HCT116 (cell line): ENCODE measurements around the gene PYROXD2. TPM values are rescaled to one million over a fixed set of nuclear protein-coding genes. Genes with fewer than 3 reads are reported as not detected.

Experiments used
- ATAC-seq: fragments of 200-7000 bp; cut with Tn5 transposase; 2 replicates; pipeline ENCODE4 v1.9.1; 2020; ENCODE audit warnings: mild to moderate bottlenecking, moderate library complexity
- BruUV-seq: library from RNA; stranded (reverse); fragments of 400-500 nt; replicated peaks from 2 replicates; lab custom pipeline; 2021; lab: Mats Ljungman, UMichigan
- CTCF ChIA-PET: fragments of 300-600 bp; sonication (Branson Sonifier 250); formaldehyde crosslinking; loops from one replicate; lab custom pipeline; 2021; ENCODE audit warnings: antibody characterized with exemption; lab: Charles Lee
- POLR2A ChIA-PET: fragments of 300-600, 350-600 bp; sonication (Branson Sonifier 250); formaldehyde crosslinking; loops from one replicate; lab custom pipeline; 2021; ENCODE audit warnings: antibody characterized with exemption; lab: Charles Lee
- RAD21 ChIA-PET, 2 experiments: fragments of 300-600 bp; sonication (Branson Sonifier 250); formaldehyde crosslinking; loops; one replicate each; lab custom pipeline; 2023; ENCODE audit warnings: low total read pairs in 2 of 2; ENCODE audit not compliant: uncharacterized antibody in 2 of 2, unreplicated experiment in 2 of 2, low non-redundant PET in 1 of 2; lab: Charles Lee
- DNase-seq: peaks from one replicate; pipeline ENCODE4 v3.0.0-alpha.2; 2010; ENCODE audit warnings: low read depth, low spot score
- H2AFZ ChIP-seq: fragments of 200-600 bp; shearing (Covaris generic), sonication (generic); 2 replicates; pipeline ENCODE4 v1.6.1; 2017; ENCODE audit warnings: low read depth, mixed run types, mixed read lengths, antibody characterized with exemption, low read length; ENCODE audit not compliant: poor library complexity, severe bottlenecking
- H3K27ac ChIP-seq: 2 replicates; pipeline ENCODE4 v1.5.1; 2012; ENCODE audit warnings: low read depth, low read length
- H3K27me3 ChIP-seq: fragments of 200-600 bp; sonication (generic); 2 replicates; pipeline ENCODE4 v1.6.1; 2016; ENCODE audit warnings: mixed run types, low read length, mixed read lengths; ENCODE audit not compliant: insufficient read depth
- H3K36me3 ChIP-seq, 2 experiments: fragments of 200-500 bp in 1 of 2; fragments of 200-600 bp in 1 of 2; sonication (Bioruptor generic) in 1 of 2; sonication (generic) in 1 of 2; 2 replicates each; pipeline versions ENCODE4 v1.5.1 to v1.6.1; 2014 to 2016; ENCODE audit warnings: low read length in 2 of 2, inconsistent platforms in 1 of 2, mixed read lengths in 1 of 2, mixed run types in 1 of 2; ENCODE audit not compliant: insufficient read depth in 2 of 2, control insufficient read depth in 1 of 2
- H3K4me1 ChIP-seq, 2 experiments: fragments of 200-600 bp in 1 of 2; sonication (generic) in 1 of 2; 2 replicates each; pipeline versions ENCODE4 v1.5.1 to v1.6.1; 2012 to 2017; ENCODE audit warnings: low read length in 2 of 2, inconsistent platforms in 1 of 2, mild to moderate bottlenecking in 1 of 2, mixed read lengths in 1 of 2, mixed run types in 1 of 2, moderate library complexity in 1 of 2; ENCODE audit not compliant: insufficient read depth in 2 of 2, control insufficient read depth in 1 of 2
- H3K4me2 ChIP-seq: fragments of 200-600 bp; sonication (generic); 2 replicates; pipeline ENCODE4 v1.6.1; 2017; ENCODE audit warnings: mixed run types, low read length, mixed read lengths
- H3K4me3 ChIP-seq, 2 experiments: fragments of 200-600 bp in 1 of 2; sonication (generic) in 1 of 2; replicated peaks in 1 of 2; 2 replicates each; pipeline ENCODE4 v1.5.1; 2011 to 2016; ENCODE audit warnings: low read length in 2 of 2, control low read depth in 1 of 2, low read depth in 1 of 2, mild to moderate bottlenecking in 1 of 2, mixed read lengths in 1 of 2, mixed run types in 1 of 2
- H3K79me2 ChIP-seq: fragments of 200-600 bp; sonication (generic); 2 replicates; pipeline ENCODE4 v1.6.1; 2017; ENCODE audit warnings: mild to moderate bottlenecking, mixed run types, low read length, moderate library complexity, mixed read lengths; ENCODE audit not compliant: insufficient read depth
- H3K9ac ChIP-seq: fragments of 200-600 bp; sonication (generic); 2 replicates; pipeline ENCODE4 v1.6.1; 2016; ENCODE audit warnings: low read length, mixed read lengths
- H3K9me2 ChIP-seq: fragments of 200-600 bp; sonication (generic), shearing (Covaris generic); 2 replicates; pipeline ENCODE4 v1.6.1; 2017; ENCODE audit warnings: mixed run types, mild to moderate bottlenecking, moderate library complexity; ENCODE audit not compliant: insufficient read depth
- H3K9me3 ChIP-seq, 2 experiments: fragments of 200-500 bp in 1 of 2; fragments of 200-600 bp in 1 of 2; sonication (Bioruptor generic) in 1 of 2; sonication (generic) in 1 of 2; 2 replicates each; pipeline ENCODE4 v1.6.1; 2014 to 2017; ENCODE audit warnings: low read length in 2 of 2, mixed read lengths in 2 of 2, inconsistent platforms in 1 of 2, low read depth in 1 of 2, mild to moderate bottlenecking in 1 of 2, mixed run types in 1 of 2, moderate library complexity in 1 of 2; ENCODE audit not compliant: control insufficient read depth in 1 of 2, insufficient read depth in 1 of 2
- H4K20me1 ChIP-seq: fragments of 200-600 bp; sonication (generic), shearing (Covaris generic); 2 replicates; pipeline ENCODE4 v1.6.1; 2017; ENCODE audit warnings: mixed run types, mild to moderate bottlenecking, moderate library complexity; ENCODE audit not compliant: insufficient read depth
- EZH2phosphoT487 ChIP-seq: fragments of 200-600 bp; IDR thresholded peaks from 2 replicates; pipeline ENCODE4 v1.6.1; 2018; ENCODE audit warnings: antibody characterized with exemption, borderline replicate concordance
- RAD21 ChIP-seq: IDR thresholded peaks from 2 replicates; pipeline ENCODE4 v1.6.1; 2012; ENCODE audit warnings: low read depth, mild to moderate bottlenecking
- SRF ChIP-seq: IDR thresholded peaks from 2 replicates; pipeline ENCODE4 v1.6.1; 2012; ENCODE audit warnings: low read depth
- YY1 ChIP-seq: IDR thresholded peaks from 2 replicates; pipeline ENCODE4 v1.6.1; 2011; ENCODE audit warnings: low read length, low read depth, moderate library complexity, mild to moderate bottlenecking; ENCODE audit not compliant: insufficient replicate concordance; ENCODE audit errors: extremely low read depth
- intact Hi-C: fragments of 100-400 bp; cut with micrococcal nuclease; formaldehyde crosslinking; loops from 2 replicates; pipeline ENCODE4 v1.10.0; 2022
- total RNA-seq: library from RNA; stranded (reverse); gene quantifications from one replicate; pipeline ENCODE4 v1.2.1, GENCODE V29; 2021; ENCODE audit not compliant: unreplicated experiment
- TF ChIP-seq, protein P1 (sequence below): IDR thresholded peaks from 2 replicates; pipeline ENCODE4 v1.6.1; 2011; ENCODE audit warnings: mild to moderate bottlenecking, low read length, moderate library complexity; ENCODE audit not compliant: insufficient replicate concordance; ENCODE audit errors: extremely low read depth
- TF ChIP-seq, protein P2 (sequence below): IDR thresholded peaks from 2 replicates; pipeline ENCODE4 v1.6.1; 2012; ENCODE audit warnings: low read depth

The PYROXD2 gene
- total RNA-seq, 1 experiment from 2014 or later: 14.2 TPM

DNA sequence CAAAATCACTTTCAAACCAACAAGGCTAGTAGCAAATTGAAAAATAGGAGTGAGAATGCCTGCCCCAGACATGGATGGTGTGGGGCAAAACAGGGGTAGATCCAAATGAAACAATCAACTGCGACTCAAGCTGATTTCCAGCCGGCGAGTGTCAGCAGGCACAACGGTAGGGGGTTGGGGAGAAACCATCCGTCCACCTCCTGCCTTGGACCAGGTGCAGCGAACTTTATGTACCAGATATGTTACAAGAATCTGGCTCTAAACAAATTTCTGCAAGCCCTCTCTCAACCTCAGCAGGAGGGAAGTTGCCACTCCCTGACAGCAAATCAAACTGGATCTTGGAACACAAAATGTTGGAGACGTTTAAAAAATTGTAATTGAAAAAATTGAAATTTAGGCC, 45.2 kb downstream of the PYROXD2 start:
- intact Hi-C loops: no loop called here
- ChIA-PET POLR2A (no interaction called here), CTCF (no interaction called here), RAD21 (no interaction called here)
- Histone ChIP-seq H3K9ac (no peak overlapping the region), H3K79me2 (no peaks in the 10 kb centered on the region), H4K20me1 (no peaks in the 10 kb centered on the region), H3K9me2 (no peaks in the 10 kb centered on the region), H3K4me1 (peaks cover 0 to 10% of the 10 kb centered on the region in 2 experiments; a peak in 2 of 4 replicates), H3K27me3 (peaks cover 5% of the 10 kb centered on the region; the same call in 1 of the 2 replicates), H3K4me3 (no peak overlapping the region), H2AFZ (no peak overlapping the region), H3K9me3 (no peaks in the 10 kb centered on the region), H3K27ac (no peak overlapping the region), H3K36me3 (no peaks in the 10 kb centered on the region), H3K4me2 (no peak overlapping the region)
- no peak for ATAC-seq
- TF ChIP-seq, protein P1, sequence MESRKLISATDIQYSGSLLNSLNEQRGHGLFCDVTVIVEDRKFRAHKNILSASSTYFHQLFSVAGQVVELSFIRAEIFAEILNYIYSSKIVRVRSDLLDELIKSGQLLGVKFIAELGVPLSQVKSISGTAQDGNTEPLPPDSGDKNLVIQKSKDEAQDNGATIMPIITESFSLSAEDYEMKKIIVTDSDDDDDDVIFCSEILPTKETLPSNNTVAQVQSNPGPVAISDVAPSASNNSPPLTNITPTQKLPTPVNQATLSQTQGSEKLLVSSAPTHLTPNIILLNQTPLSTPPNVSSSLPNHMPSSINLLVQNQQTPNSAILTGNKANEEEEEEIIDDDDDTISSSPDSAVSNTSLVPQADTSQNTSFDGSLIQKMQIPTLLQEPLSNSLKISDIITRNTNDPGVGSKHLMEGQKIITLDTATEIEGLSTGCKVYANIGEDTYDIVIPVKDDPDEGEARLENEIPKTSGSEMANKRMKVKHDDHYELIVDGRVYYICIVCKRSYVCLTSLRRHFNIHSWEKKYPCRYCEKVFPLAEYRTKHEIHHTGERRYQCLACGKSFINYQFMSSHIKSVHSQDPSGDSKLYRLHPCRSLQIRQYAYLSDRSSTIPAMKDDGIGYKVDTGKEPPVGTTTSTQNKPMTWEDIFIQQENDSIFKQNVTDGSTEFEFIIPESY: no peak
- TF ChIP-seq RAD21 (no peak), EZH2phosphoT487 (no peak), YY1 (no peak), SRF (no peak)
- TF ChIP-seq, protein P2, sequence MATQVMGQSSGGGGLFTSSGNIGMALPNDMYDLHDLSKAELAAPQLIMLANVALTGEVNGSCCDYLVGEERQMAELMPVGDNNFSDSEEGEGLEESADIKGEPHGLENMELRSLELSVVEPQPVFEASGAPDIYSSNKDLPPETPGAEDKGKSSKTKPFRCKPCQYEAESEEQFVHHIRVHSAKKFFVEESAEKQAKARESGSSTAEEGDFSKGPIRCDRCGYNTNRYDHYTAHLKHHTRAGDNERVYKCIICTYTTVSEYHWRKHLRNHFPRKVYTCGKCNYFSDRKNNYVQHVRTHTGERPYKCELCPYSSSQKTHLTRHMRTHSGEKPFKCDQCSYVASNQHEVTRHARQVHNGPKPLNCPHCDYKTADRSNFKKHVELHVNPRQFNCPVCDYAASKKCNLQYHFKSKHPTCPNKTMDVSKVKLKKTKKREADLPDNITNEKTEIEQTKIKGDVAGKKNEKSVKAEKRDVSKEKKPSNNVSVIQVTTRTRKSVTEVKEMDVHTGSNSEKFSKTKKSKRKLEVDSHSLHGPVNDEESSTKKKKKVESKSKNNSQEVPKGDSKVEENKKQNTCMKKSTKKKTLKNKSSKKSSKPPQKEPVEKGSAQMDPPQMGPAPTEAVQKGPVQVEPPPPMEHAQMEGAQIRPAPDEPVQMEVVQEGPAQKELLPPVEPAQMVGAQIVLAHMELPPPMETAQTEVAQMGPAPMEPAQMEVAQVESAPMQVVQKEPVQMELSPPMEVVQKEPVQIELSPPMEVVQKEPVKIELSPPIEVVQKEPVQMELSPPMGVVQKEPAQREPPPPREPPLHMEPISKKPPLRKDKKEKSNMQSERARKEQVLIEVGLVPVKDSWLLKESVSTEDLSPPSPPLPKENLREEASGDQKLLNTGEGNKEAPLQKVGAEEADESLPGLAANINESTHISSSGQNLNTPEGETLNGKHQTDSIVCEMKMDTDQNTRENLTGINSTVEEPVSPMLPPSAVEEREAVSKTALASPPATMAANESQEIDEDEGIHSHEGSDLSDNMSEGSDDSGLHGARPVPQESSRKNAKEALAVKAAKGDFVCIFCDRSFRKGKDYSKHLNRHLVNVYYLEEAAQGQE: no peak
- no peak for DNase-seq
- BruUV-seq: no TSS peak
